ENCODE measurements around the gene ANKS1B.

The ANKS1B gene

GRCh38 chr12:99128246-99128802 lies 856.4 kb downstream of the ANKS1B start:
- TF ChIP-seq CTCF (conservative IDR thresholded peaks at IDR 0.05; ENCODE audit: low read depth, low read length), result no peak
- DNase-seq (ENCODE audit: low read depth), result no peak
- H3K4me3 ChIP-seq (ENCODE audit: low read depth, low read length), result no peak overlapping the region

GRCh38 chr12:99122959-99123358 lies 861.8 kb downstream of the ANKS1B start:
- no peak overlapping the region for H3K4me3 ChIP-seq (ENCODE audit: low read depth, low read length)
- DNase-seq (ENCODE audit: low read depth), result no peak
- no peak for TF ChIP-seq CTCF (conservative IDR thresholded peaks at IDR 0.05; ENCODE audit: low read depth, low read length)

GRCh38 chr12:99122496-99122895 lies 862.2 kb downstream of the ANKS1B start:
- no peak overlapping the region for H3K4me3 ChIP-seq (ENCODE audit: low read depth, low read length)
- no peak for DNase-seq (ENCODE audit: low read depth)
- TF ChIP-seq CTCF (conservative IDR thresholded peaks at IDR 0.05; ENCODE audit: low read depth, low read length), result no peak

- no peak overlapping the region for H3K4me3 ChIP-seq (ENCODE audit: low read depth, low read length)
- no peak for DNase-seq (ENCODE audit: low read depth)
- TF ChIP-seq CTCF (conservative IDR thresholded peaks at IDR 0.05; ENCODE audit: low read depth, low read length), result no peak
These were observed 863.2 kb downstream of the ANKS1B start for GRCh38 chr12:99121546-99121945.

GRCh38 chr12:99119943-99120342 lies 864.8 kb downstream of the ANKS1B start:
- DNase-seq (ENCODE audit: low read depth), result no peak
- no peak overlapping the region for H3K4me3 ChIP-seq (ENCODE audit: low read depth, low read length)
- TF ChIP-seq CTCF (conservative IDR thresholded peaks at IDR 0.05; ENCODE audit: low read depth, low read length), result no peak

GRCh38 chr12:99119449-99119848 lies 865.3 kb downstream of the ANKS1B start:
- no peak overlapping the region for H3K4me3 ChIP-seq (ENCODE audit: low read depth, low read length)
- TF ChIP-seq CTCF (conservative IDR thresholded peaks at IDR 0.05; ENCODE audit: low read depth, low read length), result no peak
- DNase-seq (ENCODE audit: low read depth), result no peak

- DNase-seq (ENCODE audit: low read depth), result no peak
- no peak overlapping the region for H3K4me3 ChIP-seq (ENCODE audit: low read depth, low read length)
- no peak for TF ChIP-seq CTCF (conservative IDR thresholded peaks at IDR 0.05; ENCODE audit: low read depth, low read length)
These were observed 873.1 kb downstream of the ANKS1B start for GRCh38 chr12:99111600-99111999.

All from choroid plexus epithelial cell (primary cell).